Thymus (tissue), 11 donors: ENCODE measurements around the gene MSX1. TPM values are rescaled to one million over a fixed set of nuclear protein-coding genes. Genes with fewer than 3 reads are reported as not detected.

Experiments
- DNase-seq, 9 donors: peaks; one replicate each; pipeline ENCODE4 v3.0.0-alpha.2; 2013; ENCODE audit warnings: low spot score in 9 of 9, low read depth in 6 of 9, missing footprints in 1 of 9
- H3K27ac ChIP-seq, 2 donors: one replicate each; pipeline ENCODE4 v1.5.1; 2013; ENCODE audit warnings: control low read depth in 1 of 2, low read depth in 1 of 2, low read length in 1 of 2, mild to moderate bottlenecking in 1 of 2, moderate library complexity in 1 of 2
- H3K27me3 ChIP-seq, 2 donors: one replicate each; pipeline ENCODE4 v1.5.1; 2013; ENCODE audit warnings: low read length in 1 of 2; ENCODE audit not compliant: control insufficient read depth in 2 of 2, insufficient read depth in 1 of 2
- H3K36me3 ChIP-seq, 2 donors: one replicate each; pipeline ENCODE4 v1.5.1; 2013; ENCODE audit warnings: low read length in 1 of 2, mild to moderate bottlenecking in 1 of 2, moderate library complexity in 1 of 2; ENCODE audit not compliant: control insufficient read depth in 2 of 2, insufficient read depth in 2 of 2
- H3K4me1 ChIP-seq, 2 donors: one replicate each; pipeline ENCODE4 v1.5.1; 2013; ENCODE audit warnings: low read length in 2 of 2; ENCODE audit not compliant: control insufficient read depth in 2 of 2, insufficient read depth in 2 of 2
- H3K4me3 ChIP-seq, 2 donors: one replicate each; pipeline ENCODE4 v1.5.1; 2013; ENCODE audit warnings: low read length in 2 of 2, control low read depth in 1 of 2, mild to moderate bottlenecking in 1 of 2
- H3K9me3 ChIP-seq, 2 donors: one replicate each; pipeline ENCODE4 v1.5.1; 2013; ENCODE audit warnings: low read length in 1 of 2, mild to moderate bottlenecking in 1 of 2; ENCODE audit not compliant: control insufficient read depth in 2 of 2, insufficient read depth in 1 of 2
- WGBS: extraction: QIAGEN DNeasy Blood & Tissue Kit; methylation state at CpG from one replicate; pipeline ENCODE4 v1.1.7; 2013; 5-methylcytosine and 5-hydroxymethylcytosine counted together
- polyA plus RNA-seq: library from polyadenylated mRNA; stranded (reverse); fragments of 200-250 nt; gene quantifications from one replicate; pipeline ENCODE4 v1.2.3, GENCODE V29; 2013
- total RNA-seq: library from RNA; stranded (reverse); fragments of 120-200 nt; gene quantifications from one replicate; pipeline ENCODE4 v1.2.4, GENCODE V29; 2013
- donor health status: healthy.

The MSX1 gene
- total and polyA plus RNA-seq, 2 donors: 0.57 to 1.8 TPM

DNA sequence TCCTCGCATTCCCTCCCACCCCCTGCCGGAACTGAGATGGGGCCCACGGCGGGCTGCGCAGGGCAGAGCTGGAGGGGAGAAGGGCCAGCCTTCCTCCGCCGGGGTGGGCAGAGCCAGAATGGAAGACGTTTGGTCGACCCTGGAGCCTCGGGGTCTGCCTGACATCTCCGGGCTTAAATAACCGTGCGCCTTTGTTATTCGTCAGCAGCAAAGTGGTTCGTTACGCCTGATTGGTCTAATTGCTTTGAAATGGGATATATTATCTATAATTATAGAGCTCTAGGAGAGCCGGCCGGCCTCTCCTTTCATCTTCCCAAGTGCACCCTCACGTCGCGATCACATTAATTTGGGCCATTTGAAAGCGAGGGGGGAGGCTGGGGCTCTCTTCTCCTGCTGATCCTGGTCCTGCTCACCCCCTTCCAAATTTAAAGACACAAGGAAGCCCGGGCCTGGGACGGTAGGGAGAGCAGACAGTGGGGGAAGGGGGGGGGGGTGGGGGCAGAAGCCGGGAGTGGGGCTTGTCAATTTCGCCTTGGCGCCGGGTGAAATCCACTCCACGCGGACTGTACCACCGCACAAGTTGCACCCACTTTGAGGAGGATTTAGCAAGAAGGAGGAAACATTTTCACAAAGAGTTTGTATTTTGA lies 4.7 kb upstream of the MSX1 start:
- no peak for DNase-seq
- Histone ChIP-seq H3K4me1 (peaks cover 3 to 6% of the 10 kb centered on the region in 2 donors), H3K27ac (no peak overlapping the region), H3K27me3 (peaks cover 82 to 99% of the 10 kb centered on the region in 2 donors), H3K36me3 (no peaks in the 10 kb centered on the region), H3K9me3 (peaks cover 0 to 4% of the 10 kb centered on the region in 2 donors), H3K4me3 (no peak overlapping the region)
- 7% methylated on average over 31 of the region's 31 CpGs for WGBS

DNA sequence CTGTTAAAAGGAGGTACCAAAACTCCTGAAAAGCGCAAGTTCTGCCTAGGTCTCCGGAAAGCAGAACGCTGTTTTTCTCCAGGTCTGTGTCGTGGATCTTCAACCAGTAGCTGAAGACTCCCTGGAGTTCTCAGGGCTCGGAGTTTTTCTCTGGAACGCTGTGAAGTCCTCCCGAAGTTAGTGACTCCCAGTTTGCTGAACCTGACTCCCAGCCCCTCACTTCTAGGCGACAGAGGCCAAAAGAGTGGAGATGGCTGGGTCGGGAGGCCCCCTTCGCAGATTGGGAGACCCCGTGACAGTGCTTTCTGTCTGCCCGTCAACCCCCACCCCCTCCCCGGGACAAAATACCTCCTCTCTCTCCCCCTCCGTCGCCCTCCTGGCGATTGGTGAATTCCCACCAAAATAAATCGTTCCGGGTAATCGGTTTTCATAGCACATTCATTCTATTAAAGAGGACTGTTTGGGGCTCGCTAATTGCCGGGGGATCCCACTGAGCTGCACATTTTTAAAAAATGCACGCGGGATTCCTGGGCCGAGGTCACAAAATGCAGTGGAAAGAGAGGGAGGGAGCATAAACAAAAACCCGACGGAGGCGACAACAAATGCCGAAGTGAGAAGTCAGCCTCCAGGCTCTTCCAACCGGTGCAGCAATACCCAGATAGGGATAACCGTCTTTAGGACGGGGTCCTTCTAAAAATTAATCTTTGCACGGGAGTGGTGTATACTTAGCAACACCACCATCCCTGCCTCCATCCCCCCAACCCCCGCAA lies 4.0 kb upstream of the MSX1 start:
- peaks cover 0 to 4% of the 10 kb centered on the region in 2 donors for H3K9me3 ChIP-seq
- H3K27ac ChIP-seq: no peak overlapping the region
- WGBS: 5% methylated on average over 33 of the region's 33 CpGs
- DNase-seq: no peak
- H3K27me3 ChIP-seq: peaks cover 90 to 99% of the 10 kb centered on the region in 2 donors
- peaks cover 5 to 7% of the 10 kb centered on the region in 2 donors for H3K4me1 ChIP-seq
- H3K36me3 ChIP-seq: no peaks in the 10 kb centered on the region
- no peak overlapping the region for H3K4me3 ChIP-seq

DNA sequence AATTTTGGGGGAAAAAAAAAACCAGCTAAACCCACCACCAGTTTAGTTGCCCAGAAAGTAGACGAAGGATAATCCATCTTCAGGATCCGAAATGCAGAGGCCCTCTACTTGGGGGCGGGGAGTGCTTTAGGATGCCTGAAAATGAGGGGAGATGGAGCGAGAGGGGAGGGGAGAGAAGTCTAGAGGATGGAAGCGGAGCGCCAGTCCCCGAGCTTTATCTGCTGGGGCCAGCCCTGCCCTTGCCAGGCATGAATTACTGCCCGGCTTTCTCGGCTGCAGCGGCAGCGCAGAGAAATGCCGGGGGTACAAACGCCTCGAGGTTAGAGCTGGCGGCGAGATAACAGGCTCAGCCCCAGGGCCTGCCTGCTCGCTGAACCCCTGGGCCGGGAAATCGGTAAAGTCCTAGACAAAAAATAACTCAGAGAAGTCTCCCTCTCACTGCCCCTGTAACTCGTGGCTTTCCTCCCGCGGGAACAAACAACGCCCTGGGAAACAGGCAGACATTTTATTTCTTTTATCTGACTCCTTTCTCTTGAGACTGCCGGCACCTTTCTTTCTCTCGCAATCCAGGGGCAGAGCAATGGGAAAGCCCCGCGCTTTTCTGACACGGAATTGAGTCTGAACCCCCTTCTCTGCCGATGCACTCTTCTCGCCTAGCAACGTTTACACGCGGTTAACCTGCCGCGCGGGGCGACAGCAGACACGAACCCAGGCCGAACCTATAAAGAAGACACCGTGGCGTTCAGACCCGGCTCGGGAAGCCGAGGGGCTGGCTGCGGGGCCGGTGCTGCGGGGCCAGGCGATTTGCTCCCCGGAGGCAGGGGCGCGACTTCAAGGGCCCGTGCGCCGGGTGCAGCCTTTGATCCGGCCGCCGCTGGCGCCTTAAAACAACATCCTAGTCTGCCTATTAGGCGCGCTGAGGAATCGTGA lies 3.1 kb upstream of the MSX1 start:
- no peak overlapping the region for H3K27ac ChIP-seq
- peaks cover 0 to 4% of the 10 kb centered on the region in 2 donors for H3K9me3 ChIP-seq
- no peaks in the 10 kb centered on the region for H3K36me3 ChIP-seq
- DNase-seq: no peak
- 2% methylated on average over 61 of the region's 61 CpGs for WGBS
- H3K27me3 ChIP-seq: peaks cover 92 to 99% of the 10 kb centered on the region in 2 donors
- no peak overlapping the region for H3K4me3 ChIP-seq
- peaks cover 7 to 9% of the 10 kb centered on the region in 2 donors for H3K4me1 ChIP-seq

DNA sequence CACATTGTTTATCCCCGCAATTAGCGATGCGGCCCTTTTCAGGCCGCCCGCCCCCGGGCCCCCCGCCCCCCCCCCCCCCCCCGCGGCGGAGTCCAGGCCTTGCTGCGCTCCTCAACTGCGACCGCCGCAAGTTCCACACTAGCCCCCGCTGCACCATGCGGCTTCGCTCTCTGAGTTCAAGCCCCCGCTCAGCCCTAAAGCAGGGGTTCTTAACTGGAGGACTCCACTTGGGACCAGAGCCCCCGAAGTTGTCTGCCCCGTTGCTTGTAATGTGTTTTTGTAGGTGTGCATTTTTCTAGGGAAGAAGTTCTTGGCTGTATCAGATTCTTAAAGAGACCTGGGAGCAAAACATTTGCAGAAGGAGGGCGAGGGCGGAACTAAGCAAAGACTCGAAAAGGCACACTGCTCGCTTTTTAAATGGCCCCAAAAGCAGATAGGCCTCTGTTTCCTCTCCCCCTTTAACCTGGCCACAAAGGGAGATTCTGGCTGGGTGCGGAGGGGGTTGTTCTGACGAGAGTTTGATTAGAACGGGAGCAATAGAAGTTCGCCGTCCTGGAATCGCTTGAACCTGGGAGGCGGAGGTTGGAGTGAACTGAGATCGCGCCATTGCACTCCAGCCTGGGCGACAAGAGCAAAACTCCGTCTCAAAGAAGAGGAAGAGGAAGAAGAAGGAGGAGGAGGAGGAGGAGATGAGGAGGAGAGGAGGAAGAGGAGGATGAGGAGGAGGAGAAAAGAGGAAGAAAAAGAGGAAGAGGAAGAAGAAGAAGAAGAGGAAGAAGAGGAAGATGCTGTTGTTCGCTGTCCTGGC lies 2.3 kb upstream of the MSX1 start:
- no peak for DNase-seq
- peaks cover 7 to 9% of the 10 kb centered on the region in 2 donors for H3K4me1 ChIP-seq
- no peak overlapping the region for H3K4me3 ChIP-seq
- peaks cover 0 to 4% of the 10 kb centered on the region in 2 donors for H3K9me3 ChIP-seq
- WGBS: 14% methylated on average over 36 of the region's 36 CpGs
- no peak overlapping the region for H3K27ac ChIP-seq
- peaks cover 93 to 99% of the 10 kb centered on the region in 2 donors for H3K27me3 ChIP-seq
- H3K36me3 ChIP-seq: no peaks in the 10 kb centered on the region

DNA sequence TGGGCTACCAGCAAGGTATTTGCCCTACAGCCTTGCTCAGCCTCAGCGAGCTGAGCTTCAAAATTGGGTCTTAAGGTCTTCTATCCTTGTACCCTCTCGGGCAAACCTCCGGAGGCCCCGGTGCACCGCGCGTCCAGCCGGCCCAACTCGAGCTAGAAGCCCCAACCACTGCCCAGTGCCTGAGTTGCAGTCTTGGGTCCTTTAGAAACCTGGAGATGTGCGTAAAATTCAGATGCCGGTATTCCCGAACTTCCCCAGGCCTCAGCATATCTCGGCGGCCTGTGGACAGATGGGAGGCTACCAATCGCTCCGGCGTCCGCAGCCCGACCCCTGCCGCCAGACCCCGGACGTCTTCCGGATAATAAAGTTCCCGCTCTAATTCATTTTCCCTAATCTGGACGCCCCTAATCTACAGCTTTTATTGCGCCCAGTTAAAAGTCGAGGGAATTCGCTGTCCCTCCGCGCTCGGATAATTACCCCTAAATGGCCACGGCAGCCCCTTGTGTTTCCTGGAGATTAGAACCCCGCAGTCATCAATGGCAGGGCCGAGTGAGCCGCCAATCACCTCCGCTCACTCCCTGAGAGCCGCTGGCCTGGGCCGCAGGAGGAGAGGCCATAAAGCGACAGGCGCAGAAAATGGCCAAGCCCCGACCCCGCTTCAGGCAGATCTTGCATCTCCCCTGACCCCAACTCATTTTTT lies 1.5 kb upstream of the MSX1 start:
- Histone ChIP-seq H3K36me3 (no peaks in the 10 kb centered on the region), H3K9me3 (peaks cover 0 to 4% of the 10 kb centered on the region in 2 donors), H3K4me3 (no peak overlapping the region), H3K27ac (no peak overlapping the region), H3K27me3 (peaks cover 93 to 99% of the 10 kb centered on the region in 2 donors), H3K4me1 (peaks cover 7 to 9% of the 10 kb centered on the region in 2 donors)
- DNase-seq: no peak
- WGBS: 15% methylated on average over 42 of the region's 42 CpGs

DNA sequence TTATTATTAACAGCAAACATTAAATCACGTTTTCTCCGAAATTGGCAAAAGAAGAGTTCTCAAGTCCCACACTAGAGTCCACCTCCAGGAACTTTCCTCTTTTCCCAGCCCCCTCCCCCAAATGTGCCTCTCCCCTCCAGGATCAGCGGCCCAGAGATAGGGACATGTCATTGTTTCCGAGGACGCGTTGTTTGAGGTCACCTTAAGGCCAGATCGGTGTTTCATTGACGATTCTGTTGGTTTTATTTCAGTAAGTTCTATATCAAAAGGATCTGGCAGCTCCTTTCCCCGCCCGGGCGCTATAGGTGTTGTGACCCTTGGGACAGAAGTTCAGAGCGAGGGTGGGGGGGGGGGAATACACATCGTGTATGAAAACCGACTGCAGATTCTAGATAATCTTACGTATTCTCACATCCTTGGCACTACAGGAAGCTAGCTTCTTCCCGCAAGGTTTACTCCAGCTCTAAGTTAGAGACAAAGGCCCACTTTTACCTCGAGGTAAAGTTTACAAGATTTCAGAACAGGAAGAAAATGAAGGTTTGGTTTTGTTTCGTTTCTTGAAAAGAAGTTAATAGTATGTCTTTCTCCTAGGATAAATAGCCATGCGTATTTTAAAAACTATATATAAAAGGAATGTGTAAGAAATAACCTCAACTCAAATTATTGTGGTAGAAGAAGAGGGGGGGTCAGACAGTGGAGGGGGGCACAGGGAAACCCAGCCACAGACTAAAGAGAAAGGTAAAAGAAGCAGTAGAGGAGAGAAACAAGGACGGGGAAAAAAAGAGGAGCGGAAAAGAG lies 739 bp upstream of the MSX1 start:
- peaks cover 93 to 99% of the 10 kb centered on the region in 2 donors for H3K27me3 ChIP-seq
- 10% methylated on average over 21 of the region's 21 CpGs for WGBS
- H3K4me3 ChIP-seq: peak overlapping the region in 1 of 2 donors; percentile 43
- peaks cover 6 to 7% of the 10 kb centered on the region in 2 donors for H3K4me1 ChIP-seq
- H3K9me3 ChIP-seq: peaks cover 0 to 4% of the 10 kb centered on the region in 2 donors
- DNase-seq: no peak
- no peak overlapping the region for H3K27ac ChIP-seq
- H3K36me3 ChIP-seq: no peaks in the 10 kb centered on the region

DNA sequence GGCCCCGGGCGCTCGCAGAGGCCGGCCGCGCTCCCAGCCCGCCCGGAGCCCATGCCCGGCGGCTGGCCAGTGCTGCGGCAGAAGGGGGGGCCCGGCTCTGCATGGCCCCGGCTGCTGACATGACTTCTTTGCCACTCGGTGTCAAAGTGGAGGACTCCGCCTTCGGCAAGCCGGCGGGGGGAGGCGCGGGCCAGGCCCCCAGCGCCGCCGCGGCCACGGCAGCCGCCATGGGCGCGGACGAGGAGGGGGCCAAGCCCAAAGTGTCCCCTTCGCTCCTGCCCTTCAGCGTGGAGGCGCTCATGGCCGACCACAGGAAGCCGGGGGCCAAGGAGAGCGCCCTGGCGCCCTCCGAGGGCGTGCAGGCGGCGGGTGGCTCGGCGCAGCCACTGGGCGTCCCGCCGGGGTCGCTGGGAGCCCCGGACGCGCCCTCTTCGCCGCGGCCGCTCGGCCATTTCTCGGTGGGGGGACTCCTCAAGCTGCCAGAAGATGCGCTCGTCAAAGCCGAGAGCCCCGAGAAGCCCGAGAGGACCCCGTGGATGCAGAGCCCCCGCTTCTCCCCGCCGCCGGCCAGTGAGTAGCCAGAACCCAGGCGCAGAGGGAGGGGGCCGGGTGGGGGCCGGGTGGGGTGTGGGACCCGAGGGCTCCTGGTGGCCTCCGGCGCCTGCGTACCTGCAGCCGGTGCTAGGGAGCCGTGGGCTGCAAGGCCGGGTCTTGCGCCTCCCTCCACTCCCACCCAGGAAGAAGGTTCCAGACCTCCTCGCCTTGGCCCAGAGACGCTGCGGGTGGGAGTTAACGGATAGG lies 534 bp downstream of the MSX1 start:
- Histone ChIP-seq H3K36me3 (no peaks in the 10 kb centered on the region), H3K4me3 (peak overlapping the region; percentile 13 to 43), H3K27ac (no peak overlapping the region), H3K4me1 (peaks cover 6 to 7% of the 10 kb centered on the region in 2 donors), H3K27me3 (peaks cover 92 to 99% of the 10 kb centered on the region in 2 donors), H3K9me3 (peaks cover 0 to 4% of the 10 kb centered on the region in 2 donors)
- DNase-seq: no peak
- 2% methylated on average over 80 of the region's 80 CpGs for WGBS
